Measurements from ENCODE around the gene PDE3B. TPM values are rescaled to one million over a fixed set of nuclear protein-coding genes. Genes with fewer than 3 reads are reported as not detected.
"Not testable (repeated sequence)": the region's sequence is repeated elsewhere in the genome, so short reads cannot be mapped to it uniquely, and the experiment has no call there.

PDE3B gene
- 2.8 TPM for polyA plus RNA-seq (2012; ENCODE audit: insufficient read depth, insufficient read length, low read depth)

DNA sequence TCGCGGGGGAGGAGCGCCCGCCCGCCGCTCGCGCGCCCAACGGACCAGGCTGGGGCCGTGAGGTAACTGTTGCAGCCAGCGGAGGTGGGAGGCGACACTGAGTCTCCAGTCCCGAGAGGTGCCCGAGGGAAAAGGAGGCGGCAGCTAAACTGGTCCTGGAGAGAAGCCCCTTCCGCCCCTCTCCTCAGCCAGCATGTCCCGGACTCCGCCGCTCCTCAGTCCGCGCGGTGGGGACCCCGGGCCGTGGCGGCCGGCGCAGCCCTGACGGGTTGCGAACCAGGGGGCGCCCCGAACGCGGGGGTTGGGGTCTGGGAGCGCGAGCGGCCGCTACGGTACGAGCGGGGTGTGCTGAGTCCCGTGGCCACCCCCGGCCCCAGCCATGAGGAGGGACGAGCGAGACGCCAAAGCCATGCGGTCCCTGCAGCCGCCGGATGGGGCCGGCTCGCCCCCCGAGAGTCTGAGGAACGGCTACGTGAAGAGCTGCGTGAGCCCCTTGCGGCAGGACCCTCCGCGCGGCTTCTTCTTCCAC lies at the start of gene PDE3B:
TSS of gene PDE3B (plus strand) at position 108 of the 529 bp plus-strand sequence. CDS start at position 380, 272 bp downstream.
- Histone ChIP-seq H3K4me1 (no peaks in the 10 kb centered on the region; the same call in 1 of the 2 replicates), H3K27me3 (no peaks in the 10 kb centered on the region), H3K36me3 (no peaks in the 10 kb centered on the region), H3K4me3 (ENCODE audit: low read depth, low read length) (peak within 1 kb of the TSS; percentile 73), H3K9me3 (no peaks in the 10 kb centered on the region)
- DNase-seq, result peak; percentile 86
- TF ChIP-seq, protein P1, sequence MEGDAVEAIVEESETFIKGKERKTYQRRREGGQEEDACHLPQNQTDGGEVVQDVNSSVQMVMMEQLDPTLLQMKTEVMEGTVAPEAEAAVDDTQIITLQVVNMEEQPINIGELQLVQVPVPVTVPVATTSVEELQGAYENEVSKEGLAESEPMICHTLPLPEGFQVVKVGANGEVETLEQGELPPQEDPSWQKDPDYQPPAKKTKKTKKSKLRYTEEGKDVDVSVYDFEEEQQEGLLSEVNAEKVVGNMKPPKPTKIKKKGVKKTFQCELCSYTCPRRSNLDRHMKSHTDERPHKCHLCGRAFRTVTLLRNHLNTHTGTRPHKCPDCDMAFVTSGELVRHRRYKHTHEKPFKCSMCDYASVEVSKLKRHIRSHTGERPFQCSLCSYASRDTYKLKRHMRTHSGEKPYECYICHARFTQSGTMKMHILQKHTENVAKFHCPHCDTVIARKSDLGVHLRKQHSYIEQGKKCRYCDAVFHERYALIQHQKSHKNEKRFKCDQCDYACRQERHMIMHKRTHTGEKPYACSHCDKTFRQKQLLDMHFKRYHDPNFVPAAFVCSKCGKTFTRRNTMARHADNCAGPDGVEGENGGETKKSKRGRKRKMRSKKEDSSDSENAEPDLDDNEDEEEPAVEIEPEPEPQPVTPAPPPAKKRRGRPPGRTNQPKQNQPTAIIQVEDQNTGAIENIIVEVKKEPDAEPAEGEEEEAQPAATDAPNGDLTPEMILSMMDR (IDR thresholded peaks at IDR 0.05; ENCODE audit: low read depth, low read length), result no peak

DNA sequence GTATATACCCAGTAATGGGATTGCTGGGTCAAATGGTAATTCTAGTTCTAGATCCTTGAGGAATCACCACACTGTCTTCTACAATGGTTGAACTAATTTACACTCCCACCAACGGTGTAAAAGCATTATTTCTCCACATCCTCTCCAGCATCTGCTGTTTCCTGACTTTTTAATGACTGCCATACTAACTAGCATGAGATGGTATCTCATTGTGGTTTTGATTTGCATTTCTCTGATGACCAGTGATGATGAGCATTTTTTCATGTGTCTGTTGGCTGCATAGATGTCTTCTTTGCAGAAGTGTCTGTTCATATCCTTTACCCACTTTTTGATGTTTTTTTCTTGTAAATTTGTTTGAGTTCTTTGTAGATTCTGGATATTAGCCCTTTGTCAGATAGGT lies 48.3 kb upstream of the PDE3B start:
- H3K36me3 ChIP-seq; H3K4me3 ChIP-seq (ENCODE audit: low read depth, low read length); DNase-seq; H3K9me3 ChIP-seq; H3K4me1 ChIP-seq; H3K27me3 ChIP-seq: not testable (repeated sequence)

DNA sequence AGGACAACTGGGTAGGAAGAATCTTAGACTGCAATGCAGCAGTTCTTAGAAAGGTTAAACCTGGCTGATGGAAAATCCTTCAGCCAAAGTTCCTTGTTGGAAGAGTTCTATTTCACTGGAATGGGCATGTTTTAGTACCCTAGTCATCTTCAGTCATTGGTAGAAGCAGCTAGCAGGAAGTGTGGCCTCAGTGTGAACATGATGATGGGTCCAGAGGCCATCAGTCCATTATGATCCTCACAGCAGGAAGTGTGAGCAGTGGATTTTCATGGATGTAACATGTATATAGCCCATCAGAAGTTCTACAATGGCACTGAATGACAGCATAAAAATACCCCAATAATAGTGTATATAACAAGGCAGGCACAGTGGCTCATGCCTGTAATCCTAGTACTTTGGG lies 35.9 kb upstream of the PDE3B start:
- no peaks in the 10 kb centered on the region for H3K4me1 ChIP-seq
- no peaks in the 10 kb centered on the region for H3K9me3 ChIP-seq
- DNase-seq, result no peak
- H3K36me3 ChIP-seq, result no peaks in the 10 kb centered on the region
- TF ChIP-seq, protein P1 (IDR thresholded peaks at IDR 0.05; ENCODE audit: low read depth, low read length), result no peak
- H3K4me3 ChIP-seq (ENCODE audit: low read depth, low read length), result no peak overlapping the region
- H3K27me3 ChIP-seq, result no peaks in the 10 kb centered on the region

DNA sequence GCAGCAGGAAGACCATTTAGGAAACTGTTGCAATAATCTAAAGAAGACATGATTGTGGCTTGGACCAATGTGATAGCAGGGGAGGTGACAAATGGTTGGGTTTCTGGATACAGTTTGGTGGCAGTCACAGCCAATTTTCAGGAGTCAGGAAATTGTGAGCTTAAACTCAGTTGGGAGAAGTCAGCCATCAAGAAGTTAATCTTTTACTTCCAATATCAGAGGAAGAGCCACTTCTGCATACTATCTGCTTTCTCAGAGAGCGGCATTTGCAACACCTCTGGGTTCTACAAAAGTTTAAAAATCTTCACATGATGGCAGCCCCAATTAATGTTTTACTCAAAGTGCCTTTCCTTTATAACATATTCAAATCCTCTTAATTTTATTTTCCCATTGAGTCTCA lies 33.7 kb upstream of the PDE3B start:
- H3K4me3 ChIP-seq (ENCODE audit: low read depth, low read length), result no peak overlapping the region
- H3K27me3 ChIP-seq, result no peaks in the 10 kb centered on the region
- no peaks in the 10 kb centered on the region for H3K9me3 ChIP-seq
- TF ChIP-seq, protein P1 (IDR thresholded peaks at IDR 0.05; ENCODE audit: low read depth, low read length), result no peak
- H3K4me1 ChIP-seq, result no peaks in the 10 kb centered on the region
- H3K36me3 ChIP-seq, result no peaks in the 10 kb centered on the region
- DNase-seq, result no peak

DNA sequence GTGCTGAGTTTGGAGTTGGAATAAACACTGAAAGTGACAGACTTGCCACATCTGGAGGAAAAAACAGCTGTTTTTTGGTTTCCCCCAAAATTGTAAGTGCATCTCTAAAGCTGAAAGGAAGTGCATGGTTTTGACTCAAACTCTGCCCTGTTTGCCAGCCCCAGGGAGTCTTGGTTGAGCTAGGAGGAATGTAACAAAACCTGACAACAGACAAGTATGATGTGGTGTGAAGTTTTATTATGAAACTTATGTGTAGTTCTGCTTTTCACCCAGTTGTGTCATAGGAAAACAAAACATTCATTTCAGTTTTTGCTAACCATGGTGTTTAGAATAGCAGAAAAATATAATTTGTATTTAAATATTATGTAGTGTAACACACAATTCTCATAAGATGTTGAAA lies 31.7 kb upstream of the PDE3B start:
- Histone ChIP-seq H3K4me3 (ENCODE audit: low read depth, low read length) (no peak overlapping the region), H3K4me1 (no peaks in the 10 kb centered on the region), H3K9me3 (no peaks in the 10 kb centered on the region), H3K27me3 (no peaks in the 10 kb centered on the region), H3K36me3 (no peaks in the 10 kb centered on the region)
- TF ChIP-seq, protein P1 (IDR thresholded peaks at IDR 0.05; ENCODE audit: low read depth, low read length), result no peak
- DNase-seq, result no peak

DNA sequence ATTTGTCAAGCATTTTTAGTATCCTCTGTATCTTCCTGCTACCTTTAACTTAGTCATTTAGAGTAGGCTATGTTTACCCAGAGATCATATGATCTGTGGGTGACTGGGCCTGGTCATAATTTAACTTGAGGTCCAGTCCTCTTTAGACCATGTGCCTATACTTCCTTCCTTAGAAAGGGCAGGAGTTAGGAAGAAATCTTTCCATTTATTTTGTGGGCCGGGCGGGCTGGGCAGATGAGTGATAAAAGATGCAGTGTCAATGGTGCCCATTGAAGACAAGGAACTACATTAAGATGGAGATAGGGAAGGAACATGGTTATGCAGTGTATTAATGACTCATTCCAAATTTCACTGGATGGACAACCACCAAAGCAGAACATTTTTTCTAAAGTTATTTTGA lies 30.9 kb upstream of the PDE3B start:
- H3K27me3 ChIP-seq, result no peaks in the 10 kb centered on the region
- H3K4me1 ChIP-seq, result no peaks in the 10 kb centered on the region
- no peaks in the 10 kb centered on the region for H3K9me3 ChIP-seq
- no peak overlapping the region for H3K4me3 ChIP-seq (ENCODE audit: low read depth, low read length)
- DNase-seq, result no peak
- H3K36me3 ChIP-seq, result no peaks in the 10 kb centered on the region
- TF ChIP-seq, protein P1 (IDR thresholded peaks at IDR 0.05; ENCODE audit: low read depth, low read length), result no peak

Data from BE2C (cell line).